ENCODE data around the gene RDH14. TPM values are rescaled to one million over a fixed set of nuclear protein-coding genes. Genes with fewer than 3 reads are reported as not detected.

Gene RDH14
- total RNA-seq, 1 donor from 2014 or later = 35.8 TPM

DNA sequence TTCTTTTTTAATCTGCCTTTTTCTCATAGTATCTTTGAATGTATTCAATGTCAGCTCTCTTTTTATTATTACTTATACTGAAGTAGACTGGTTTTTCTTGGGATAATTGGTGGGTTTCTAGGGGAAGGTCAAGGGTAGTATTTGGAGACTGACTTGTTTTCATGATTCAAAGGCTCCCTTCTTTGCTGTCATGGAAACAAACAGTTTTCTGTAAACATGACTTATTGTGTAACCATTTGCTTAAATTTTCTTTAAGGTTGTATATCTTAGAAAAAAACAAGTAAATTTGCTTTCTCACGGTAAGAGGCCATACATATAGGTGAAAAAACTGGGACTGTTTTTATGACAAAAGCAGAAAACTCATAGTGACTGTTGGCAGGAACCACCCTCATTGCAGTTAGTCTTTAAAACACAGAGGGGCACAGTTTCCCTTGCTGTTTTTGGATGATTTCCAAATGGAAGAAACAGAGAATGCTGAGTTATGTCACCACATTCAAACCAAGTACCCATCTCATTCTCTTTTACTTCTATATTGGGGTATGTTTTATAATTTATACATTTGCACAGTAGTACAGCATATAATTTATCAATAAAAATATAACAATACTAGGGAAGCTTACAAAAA is 5.8 kb upstream of the RDH14 start:
- DNase-seq (ENCODE audit: low read depth) = peak; percentile 39

GRCh38 chr2:18560797-18561085 is 288 bp upstream of the RDH14 start:
- DNase-seq (ENCODE audit: low read depth) = no peak

- DNase-seq (ENCODE audit: low read depth) = no peak
Observed at GRCh38 chr2:18559531-18560030, 872 bp downstream of the RDH14 start.

GRCh38 chr2:18558458-18558857 is 2.0 kb downstream of the RDH14 start:
- DNase-seq (ENCODE audit: low read depth) = no peak

GRCh38 chr2:18557121-18557520 is 3.3 kb downstream of the RDH14 start:
- no peak for DNase-seq (ENCODE audit: low read depth)

- no peak for DNase-seq (ENCODE audit: low read depth)
Observed at GRCh38 chr2:18552351-18553077, 7.9 kb downstream of the RDH14 start.

GRCh38 chr2:18551623-18552022 is 8.8 kb downstream of the RDH14 start:
- DNase-seq (ENCODE audit: low read depth) = no peak

DNA sequence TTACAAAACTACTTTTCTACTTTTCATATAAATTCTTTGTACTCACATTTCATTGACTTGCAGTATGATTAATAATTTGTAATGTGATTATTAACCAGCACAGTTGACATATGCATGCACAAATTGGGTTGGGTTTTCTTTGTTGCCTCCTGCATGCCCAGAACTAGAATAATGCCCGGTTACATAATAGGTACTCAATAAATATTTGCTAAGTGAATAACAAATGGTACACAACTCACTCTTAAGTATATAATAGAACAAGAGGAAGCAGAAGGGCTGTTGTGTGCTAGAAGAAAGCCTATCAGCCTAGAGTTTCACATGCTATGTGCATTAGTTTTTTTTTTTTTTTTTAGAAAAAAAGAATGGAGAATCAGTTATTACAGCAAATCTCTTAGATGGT is 9.3 kb downstream of the RDH14 start:
- no peak for DNase-seq (ENCODE audit: low read depth)

DNA sequence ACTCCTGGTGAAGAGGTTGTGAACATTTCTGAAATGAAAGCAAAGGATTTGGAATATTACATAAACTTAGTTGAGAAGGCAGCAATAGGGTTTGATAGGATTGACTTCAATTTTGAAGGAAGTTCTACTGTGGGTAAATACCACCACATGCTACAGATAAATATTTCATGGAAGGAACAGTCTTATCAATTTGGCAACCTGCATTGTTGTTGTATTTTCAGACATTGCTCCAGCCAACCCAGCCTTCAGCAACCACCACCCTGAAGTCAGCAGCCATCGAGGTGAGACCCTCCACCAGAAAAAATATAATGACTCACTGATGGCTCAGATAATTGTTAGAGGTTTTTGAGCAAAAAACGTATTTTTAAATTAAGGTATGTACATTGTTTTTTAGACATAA is 10.0 kb downstream of the RDH14 start:
- DNase-seq (ENCODE audit: low read depth) = no peak

DNA sequence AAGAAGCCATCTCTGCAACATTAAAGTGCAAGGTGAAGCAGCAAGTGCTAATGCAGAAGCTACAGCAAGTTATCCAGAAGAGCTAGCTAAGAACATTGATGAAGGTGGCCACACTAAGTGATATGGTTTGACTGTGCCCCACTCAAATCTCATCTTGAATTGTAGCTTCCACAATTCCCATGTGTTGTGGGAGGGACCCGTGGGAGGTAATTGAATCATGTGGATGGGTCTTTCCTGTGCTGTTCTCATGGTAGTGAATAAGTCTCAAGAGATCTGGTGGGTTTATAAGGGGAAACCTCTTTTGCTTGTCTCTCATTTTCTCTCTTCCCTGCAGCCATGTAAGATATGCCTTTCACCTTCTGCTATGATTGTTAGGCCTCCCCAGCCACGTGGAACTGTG is 11.4 kb downstream of the RDH14 start:
- no peak for DNase-seq (ENCODE audit: low read depth)

- no peak for DNase-seq (ENCODE audit: low read depth)
Observed at GRCh38 chr2:18548621-18549020, 11.8 kb downstream of the RDH14 start.

- DNase-seq (ENCODE audit: low read depth) = no peak
Observed at GRCh38 chr2:18546567-18546966, 13.9 kb downstream of the RDH14 start.

DNA sequence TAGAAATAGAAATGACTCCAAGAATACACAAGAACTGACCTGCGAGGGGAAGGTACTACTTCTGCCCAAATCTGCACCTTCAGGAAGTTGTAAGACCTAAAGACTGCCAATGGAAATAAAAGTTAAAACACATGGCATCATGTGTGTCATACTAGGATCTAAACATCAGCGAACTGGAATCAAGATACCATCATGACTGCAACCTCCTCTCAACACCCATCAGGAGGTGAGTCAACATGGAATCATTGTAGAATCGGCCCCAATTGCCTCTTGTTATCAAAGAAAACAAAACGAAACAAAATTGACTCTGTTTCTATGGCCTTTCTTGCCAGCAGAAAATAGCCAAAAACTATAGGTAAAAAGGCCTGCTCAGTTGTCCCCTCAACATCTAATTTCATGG is 15.1 kb downstream of the RDH14 start:
- no peak for DNase-seq (ENCODE audit: low read depth)

DNA sequence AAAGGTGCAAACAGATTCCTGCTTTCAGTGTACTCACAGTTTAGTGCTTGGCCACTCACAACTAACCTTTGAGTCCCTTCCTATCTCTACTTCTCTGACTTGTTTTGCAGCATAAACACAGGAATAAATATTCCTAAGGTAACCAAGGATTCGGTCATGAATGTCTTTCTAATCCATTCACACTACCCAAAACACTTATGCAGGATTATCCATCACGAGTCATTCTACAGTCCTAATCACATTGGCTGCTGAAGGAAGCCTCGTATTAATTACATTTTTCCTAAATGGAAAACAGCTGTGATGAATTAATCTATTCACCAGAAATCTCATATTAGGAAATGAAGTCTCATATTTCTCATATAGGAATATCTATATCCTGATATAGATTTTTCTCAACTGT is 16.3 kb downstream of the RDH14 start:
- DNase-seq (ENCODE audit: low read depth) = no peak

DNA sequence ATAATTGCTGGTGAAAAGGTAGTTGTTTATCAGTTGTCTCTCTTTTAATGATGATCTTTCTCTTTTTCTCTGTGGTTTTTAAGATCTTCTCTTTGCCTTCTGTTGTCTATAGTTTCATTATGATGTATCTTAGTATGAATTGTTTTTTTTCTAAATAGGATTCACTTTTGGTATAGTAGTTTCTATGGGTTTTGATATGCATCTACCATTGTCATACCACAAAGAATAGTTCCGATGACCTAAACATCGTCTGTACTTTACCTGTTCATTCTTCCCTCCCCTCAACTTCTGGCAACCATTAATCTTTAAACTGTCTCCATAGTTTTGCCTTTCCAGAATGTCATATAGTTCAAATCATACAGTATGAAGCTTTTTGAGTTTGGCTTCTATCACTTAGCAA is 19.6 kb downstream of the RDH14 start:
- DNase-seq (ENCODE audit: low read depth) = no peak

DNA sequence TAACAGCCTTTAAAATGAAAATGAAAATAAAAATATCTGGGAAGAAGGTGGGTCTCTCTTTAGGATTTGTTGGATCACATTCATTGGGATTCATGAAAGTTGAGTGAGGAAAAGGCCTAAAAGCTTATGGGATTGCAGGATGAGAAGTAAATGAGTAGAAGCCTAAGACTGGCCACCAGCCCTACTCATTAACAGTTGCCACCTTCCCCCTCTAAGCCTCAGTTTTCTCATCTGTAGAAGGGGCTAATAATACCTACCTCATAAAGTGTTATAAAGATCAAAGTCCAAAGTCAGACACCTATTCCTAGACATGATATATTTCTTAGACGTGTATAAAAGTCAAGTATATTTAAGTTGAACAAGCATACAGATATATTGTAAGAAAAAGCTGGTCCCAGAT is 23.8 kb downstream of the RDH14 start:
- DNase-seq (ENCODE audit: low read depth) = no peak

- DNase-seq (ENCODE audit: low read depth) = peak; percentile 67
Observed at GRCh38 chr2:18536100-18536499, 24.4 kb downstream of the RDH14 start.

DNA sequence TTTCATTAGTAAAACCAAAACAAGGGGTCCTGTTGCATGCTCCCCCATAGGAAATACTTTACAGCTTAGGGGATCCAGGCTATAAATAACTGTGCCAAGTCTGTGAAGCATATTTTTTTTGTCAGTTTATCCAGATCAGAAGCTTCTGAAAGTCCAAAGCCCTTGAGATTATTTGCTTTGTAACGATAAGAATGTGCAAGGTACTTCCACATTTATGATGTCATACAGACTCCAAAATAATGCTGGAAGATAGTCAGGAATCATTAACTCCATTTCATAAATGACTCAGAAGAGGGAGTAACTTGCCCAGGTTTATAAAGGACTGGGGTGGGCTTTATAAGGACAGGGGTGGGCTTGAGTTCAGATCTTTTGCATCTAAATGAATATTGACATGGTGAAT is 29.3 kb downstream of the RDH14 start:
- DNase-seq (ENCODE audit: low read depth) = no peak

DNA sequence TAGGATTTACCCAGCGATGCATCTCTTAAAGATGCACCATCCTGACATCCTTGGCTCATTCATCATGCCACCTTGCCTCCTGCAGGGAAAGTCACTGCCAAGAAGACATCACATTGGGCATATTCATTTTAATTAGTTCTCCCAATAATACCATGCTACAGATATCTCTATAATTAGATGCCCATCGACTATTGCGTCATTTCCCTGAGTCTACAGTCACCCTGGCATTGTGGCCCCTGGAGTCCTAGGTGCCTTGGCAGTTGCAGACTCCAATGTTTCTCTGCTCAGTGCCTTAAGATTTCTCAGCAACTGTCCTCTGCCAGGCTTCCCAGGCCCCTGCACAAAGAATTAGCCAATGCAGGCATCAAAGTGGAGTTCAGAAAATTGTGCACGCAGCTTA is 32.6 kb downstream of the RDH14 start:
- no peak for DNase-seq (ENCODE audit: low read depth)

- DNase-seq (ENCODE audit: low read depth) = no peak
Observed at GRCh38 chr2:18527326-18527725, 33.1 kb downstream of the RDH14 start.

GRCh38 chr2:18526429-18526828 is 34.0 kb downstream of the RDH14 start:
- no peak for DNase-seq (ENCODE audit: low read depth)

- no peak for DNase-seq (ENCODE audit: low read depth)
Observed at GRCh38 chr2:18525852-18526251, 34.6 kb downstream of the RDH14 start.

- DNase-seq (ENCODE audit: low read depth) = no peak
Observed at GRCh38 chr2:18525236-18525635, 35.2 kb downstream of the RDH14 start.

Data from renal cortical epithelial cell (primary cell).